ENCODE data around the gene LRTM2.

DNA sequence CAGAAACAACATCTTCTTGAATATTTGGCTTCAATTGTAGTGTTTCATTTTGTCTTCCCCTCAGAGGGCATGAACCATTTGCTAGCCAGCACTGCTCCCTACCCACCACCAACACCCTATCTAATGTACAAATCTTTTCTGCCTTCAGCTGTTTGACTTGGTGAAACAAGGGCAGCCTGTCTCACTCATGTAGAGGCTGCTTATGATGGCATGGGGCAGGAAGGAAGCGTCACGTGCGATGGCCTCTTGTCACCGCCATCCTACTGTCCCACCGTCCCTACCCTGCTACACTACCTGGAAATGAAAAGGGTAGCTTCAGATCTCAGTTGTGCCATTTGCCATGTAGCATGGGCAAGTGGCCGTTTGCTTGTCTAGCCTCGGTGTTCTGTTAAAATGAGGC, 29.9 kb upstream of the LRTM2 start:
- TF ChIP-seq, protein P1, sequence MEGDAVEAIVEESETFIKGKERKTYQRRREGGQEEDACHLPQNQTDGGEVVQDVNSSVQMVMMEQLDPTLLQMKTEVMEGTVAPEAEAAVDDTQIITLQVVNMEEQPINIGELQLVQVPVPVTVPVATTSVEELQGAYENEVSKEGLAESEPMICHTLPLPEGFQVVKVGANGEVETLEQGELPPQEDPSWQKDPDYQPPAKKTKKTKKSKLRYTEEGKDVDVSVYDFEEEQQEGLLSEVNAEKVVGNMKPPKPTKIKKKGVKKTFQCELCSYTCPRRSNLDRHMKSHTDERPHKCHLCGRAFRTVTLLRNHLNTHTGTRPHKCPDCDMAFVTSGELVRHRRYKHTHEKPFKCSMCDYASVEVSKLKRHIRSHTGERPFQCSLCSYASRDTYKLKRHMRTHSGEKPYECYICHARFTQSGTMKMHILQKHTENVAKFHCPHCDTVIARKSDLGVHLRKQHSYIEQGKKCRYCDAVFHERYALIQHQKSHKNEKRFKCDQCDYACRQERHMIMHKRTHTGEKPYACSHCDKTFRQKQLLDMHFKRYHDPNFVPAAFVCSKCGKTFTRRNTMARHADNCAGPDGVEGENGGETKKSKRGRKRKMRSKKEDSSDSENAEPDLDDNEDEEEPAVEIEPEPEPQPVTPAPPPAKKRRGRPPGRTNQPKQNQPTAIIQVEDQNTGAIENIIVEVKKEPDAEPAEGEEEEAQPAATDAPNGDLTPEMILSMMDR (IDR thresholded peaks at IDR 0.05), result no peak
- no peak for TF ChIP-seq POLR2AphosphoS5 (IDR thresholded peaks at IDR 0.05; ENCODE audit: low read depth, low read length)
